Liver (tissue), 9 donors: ENCODE measurements around the gene GSTT4. TPM values are rescaled to one million over a fixed set of nuclear protein-coding genes. Genes with fewer than 3 reads are reported as not detected.

Experiments used
- DNase-seq: peaks from one replicate; pipeline ENCODE4 v3.0.0-alpha.2; 2017; ENCODE audit warnings: low spot score
- H3K27ac ChIP-seq, 2 donors: one replicate each; pipeline ENCODE4 v1.7.0; 2013; ENCODE audit warnings: inconsistent platforms in 2 of 2, low read length in 2 of 2, control low read depth in 1 of 2, low read depth in 1 of 2, mild to moderate bottlenecking in 1 of 2
- H3K27me3 ChIP-seq, 4 donors: one replicate each; pipeline versions ENCODE4 v1.6.1 to v1.7.0; 2013; ENCODE audit warnings: low read length in 3 of 4, inconsistent platforms in 1 of 4, mild to moderate bottlenecking in 1 of 4, moderate library complexity in 1 of 4; ENCODE audit not compliant: control insufficient read depth in 4 of 4, insufficient read depth in 4 of 4
- H3K36me3 ChIP-seq, 4 donors: one replicate each; pipeline versions ENCODE4 v1.6.1 to v1.7.0; 2013; ENCODE audit warnings: low read length in 3 of 4, mild to moderate bottlenecking in 3 of 4, low read depth in 1 of 4, moderate library complexity in 1 of 4; ENCODE audit not compliant: control insufficient read depth in 4 of 4, insufficient read depth in 3 of 4
- H3K4me1 ChIP-seq, 4 donors: one replicate each; pipeline versions ENCODE4 v1.6.1 to v1.7.0; 2013; ENCODE audit warnings: low read length in 3 of 4, mild to moderate bottlenecking in 3 of 4, moderate library complexity in 1 of 4; ENCODE audit not compliant: control insufficient read depth in 4 of 4, insufficient read depth in 4 of 4
- H3K4me3 ChIP-seq, 3 donors: one replicate each; pipeline versions ENCODE4 v1.6.1 to v1.7.0; 2013; ENCODE audit warnings: low read length in 3 of 3, control low read depth in 1 of 3, low read depth in 1 of 3, mild to moderate bottlenecking in 1 of 3
- H3K9ac ChIP-seq, 2 donors: one replicate each; pipeline ENCODE4 v1.7.0; 2013; ENCODE audit warnings: low read length in 2 of 2, mild to moderate bottlenecking in 2 of 2, moderate library complexity in 2 of 2, control low read depth in 1 of 2, low read depth in 1 of 2
- H3K9me3 ChIP-seq, 4 donors: one replicate each; pipeline versions ENCODE4 v1.6.1 to v1.7.0; 2013; ENCODE audit warnings: low read length in 3 of 4; ENCODE audit not compliant: control insufficient read depth in 4 of 4
- ATF3 ChIP-seq: IDR thresholded peaks from 2 replicates; pipeline ENCODE4 v1.6.1; 2016; ENCODE audit warnings: antibody characterized with exemption
- CTCF ChIP-seq: fragments of 150-350 bp; IDR thresholded peaks from 2 replicates; pipeline ENCODE4 v1.5.1; 2017; ENCODE audit warnings: improper control_type of control experiment, low read depth, low read length; ENCODE audit not compliant: missing input control
- EGR1 ChIP-seq, 2 donors: IDR thresholded peaks; 2 replicates each; pipeline ENCODE4 v1.6.1; 2016 to 2018; ENCODE audit warnings: antibody characterized with exemption in 2 of 2, low read depth in 2 of 2
- FOXA1 ChIP-seq: IDR thresholded peaks from 2 replicates; pipeline ENCODE4 v1.6.1; 2016; ENCODE audit warnings: antibody characterized with exemption
- FOXA2 ChIP-seq: IDR thresholded peaks from 2 replicates; pipeline ENCODE4 v1.6.1; 2016; ENCODE audit warnings: antibody characterized with exemption
- GABPA ChIP-seq, 2 donors: IDR thresholded peaks in 1 of 2; conservative IDR thresholded peaks in 1 of 2; 2 replicates each; pipeline ENCODE4 v1.6.1; 2016; ENCODE audit warnings: antibody characterized with exemption in 2 of 2, mild to moderate bottlenecking in 1 of 2, moderate library complexity in 1 of 2
- HNF4A ChIP-seq, 2 donors: conservative IDR thresholded peaks; 2 replicates each; pipeline ENCODE4 v1.6.1; 2016; ENCODE audit warnings: antibody characterized with exemption in 2 of 2, mild to moderate bottlenecking in 2 of 2
- HNF4G ChIP-seq: IDR thresholded peaks from 2 replicates; pipeline ENCODE4 v1.6.1; 2016; ENCODE audit warnings: antibody characterized with exemption
- JUND ChIP-seq, 2 donors: IDR thresholded peaks; 2 replicates each; pipeline ENCODE4 v1.6.1; 2016; ENCODE audit warnings: antibody characterized with exemption in 2 of 2
- MAX ChIP-seq: IDR thresholded peaks from 2 replicates; pipeline ENCODE4 v1.6.1; 2016; ENCODE audit warnings: antibody characterized with exemption
- NR2F2 ChIP-seq: IDR thresholded peaks from 2 replicates; pipeline ENCODE4 v1.6.1; 2016; ENCODE audit warnings: antibody characterized with exemption
- RAD21 ChIP-seq, 2 donors: IDR thresholded peaks; 2 replicates each; pipeline ENCODE4 v1.6.1; 2016; ENCODE audit warnings: antibody characterized with exemption in 2 of 2, mild to moderate bottlenecking in 2 of 2
- REST ChIP-seq: IDR thresholded peaks from 2 replicates; pipeline ENCODE4 v1.6.1; 2016; ENCODE audit warnings: antibody characterized with exemption, mild to moderate bottlenecking
- RXRA ChIP-seq, 2 donors: IDR thresholded peaks; 2 replicates each; pipeline ENCODE4 v1.6.1; 2017 to 2018; ENCODE audit warnings: antibody characterized with exemption in 2 of 2, mild to moderate bottlenecking in 1 of 2
- SP1 ChIP-seq: IDR thresholded peaks from 2 replicates; pipeline ENCODE4 v1.6.1; 2018; ENCODE audit warnings: antibody characterized with exemption, mild to moderate bottlenecking
- TAF1 ChIP-seq: conservative IDR thresholded peaks from 2 replicates; pipeline ENCODE4 v1.6.1; 2016; ENCODE audit warnings: antibody characterized with exemption, mild to moderate bottlenecking
- YY1 ChIP-seq: IDR thresholded peaks from 2 replicates; pipeline ENCODE4 v1.6.1; 2016; ENCODE audit warnings: antibody characterized with exemption, mild to moderate bottlenecking
- ZBTB33 ChIP-seq: IDR thresholded peaks from 2 replicates; pipeline ENCODE4 v1.6.1; 2016; ENCODE audit warnings: antibody characterized with exemption
- WGBS: extraction: QIAGEN DNeasy Blood & Tissue Kit; methylation state at CpG from one replicate; pipeline ENCODE4 v1.1.7; 2013; 5-methylcytosine and 5-hydroxymethylcytosine counted together
- polyA plus RNA-seq, 2 donors: library from polyadenylated mRNA; stranded (reverse) in 1 of 2; unstranded in 1 of 2; fragments of 200-250 nt in 1 of 2; fragments of >200 nt in 1 of 2; fragmentation: Nextera tagmentation in 1 of 2; extraction: Ambion mirVana in 1 of 2; gene quantifications; one replicate each; pipeline versions ENCODE4 v1.2.1 to v1.2.3, GENCODE V29; 2013 to 2015
- total RNA-seq, 2 donors: library from RNA; depleted of rRNA; stranded (reverse); fragments of >200 nt; gene quantifications; one replicate each; pipeline ENCODE4 v1.2.3, GENCODE V29; 2014
- donor health status: healthy.
- donor health status: healthy.
- donor health status: healthy.
- donor health status: healthy.
- donor health status: healthy.

The GSTT4 gene
- total and polyA plus RNA-seq, 4 donors = not detected

- Histone ChIP-seq H3K9me3 (no peaks in the 10 kb centered on the region), H3K4me3 (no peak overlapping the region), H3K27ac (no peak overlapping the region), H3K36me3 (no peaks in the 10 kb centered on the region), H3K4me1 (peaks cover 0 to 3% (median 0%) of the 10 kb centered on the region in 4 donors), H3K9ac (no peak overlapping the region), H3K27me3 (no peaks in the 10 kb centered on the region)
- no peak for DNase-seq
- 94% methylated on average over 3 of the region's 3 CpGs for WGBS
- no peak for TF ChIP-seq NR2F2
- no peak for TF ChIP-seq TAF1
Observed at GRCh38 chr22:24026733-24027132, 21.5 kb upstream of the GSTT4 start.

GRCh38 chr22:24026056-24026455 is 20.8 kb upstream of the GSTT4 start:
- Histone ChIP-seq H3K9ac (no peak overlapping the region), H3K27me3 (no peaks in the 10 kb centered on the region), H3K4me1 (peaks cover 0 to 3% (median 0%) of the 10 kb centered on the region in 4 donors), H3K4me3 (no peak overlapping the region), H3K36me3 (no peaks in the 10 kb centered on the region), H3K27ac (no peak overlapping the region), H3K9me3 (no peaks in the 10 kb centered on the region)
- DNase-seq = no peak
- TF ChIP-seq JUND (IDR thresholded peaks at IDR 0.05) = no peak
- TF ChIP-seq RAD21 (IDR thresholded peaks at IDR 0.05) = no peak
- no peak for TF ChIP-seq REST
- TF ChIP-seq RXRA (IDR thresholded peaks at IDR 0.05) = no peak
- TF ChIP-seq TAF1 = no peak
- TF ChIP-seq YY1 = no peak
- no peak for TF ChIP-seq EGR1 (IDR thresholded peaks at IDR 0.05; ENCODE audit: low read depth in 2 of 2)
- no peak for TF ChIP-seq NR2F2
- no peak for TF ChIP-seq ZBTB33
- no peak for TF ChIP-seq MAX
- no peak for TF ChIP-seq ATF3
- TF ChIP-seq GABPA (IDR thresholded peaks at IDR 0.05 in 1 of 2, conservative IDR thresholded peaks at IDR 0.05 in 1 of 2) = no peak
- TF ChIP-seq SP1 = no peak
- TF ChIP-seq HNF4G = no peak
- no peak for TF ChIP-seq HNF4A (conservative IDR thresholded peaks at IDR 0.05)
- TF ChIP-seq CTCF = no peak
- no peak for TF ChIP-seq FOXA2
- no peak for TF ChIP-seq FOXA1
- 94% methylated on average over 2 of the region's 2 CpGs for WGBS
